HuH-7.5 (cell line): Measurements from ENCODE around the gene TNFRSF4.
"Not testable (repeated sequence)": the region's sequence is repeated elsewhere in the genome, so short reads cannot be mapped to it uniquely, and the experiment has no call there.

Experiments used
- DNase-seq: peaks from one replicate; pipeline ENCODE4 v3.0.0; 2011; ENCODE audit warnings: low spot score

Gene TNFRSF4

DNA sequence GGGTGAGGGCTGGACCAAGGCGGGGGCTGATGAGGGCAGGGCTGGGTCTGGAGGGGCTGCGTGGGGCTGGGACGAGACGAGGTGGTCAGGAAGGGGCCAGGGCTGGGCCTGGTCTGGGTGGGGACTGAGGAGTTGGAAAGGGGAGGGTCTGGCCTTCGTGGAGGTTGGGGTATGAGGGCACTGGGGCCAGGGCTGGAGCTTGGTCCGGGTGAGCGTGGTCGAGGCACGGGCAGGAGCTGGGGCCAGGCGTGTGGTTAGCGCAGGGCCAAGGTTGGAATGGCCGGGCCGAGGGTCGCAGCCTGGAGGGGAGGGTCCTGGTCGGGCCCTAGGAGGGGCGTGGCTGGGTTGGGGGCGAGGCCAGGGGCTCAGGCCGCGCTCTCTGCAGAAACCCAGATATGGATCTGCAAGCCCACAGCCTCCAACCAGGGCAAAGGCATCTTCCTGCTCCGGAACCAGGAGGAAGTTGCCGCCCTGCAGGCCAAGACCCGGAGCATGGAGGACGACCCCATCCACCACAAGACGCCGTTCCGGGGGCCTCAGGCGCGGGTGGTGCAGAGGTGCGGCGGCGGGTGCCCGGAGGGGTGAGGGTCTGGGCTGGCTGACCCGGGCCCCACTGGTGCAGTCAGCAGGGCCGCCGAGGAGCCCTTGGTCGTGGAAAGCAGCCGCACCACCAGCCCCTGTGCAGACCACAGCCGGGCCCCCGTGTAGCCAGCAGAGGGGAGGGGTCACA, 31.3 kb downstream of the TNFRSF4 start:
- no peak for DNase-seq

DNA sequence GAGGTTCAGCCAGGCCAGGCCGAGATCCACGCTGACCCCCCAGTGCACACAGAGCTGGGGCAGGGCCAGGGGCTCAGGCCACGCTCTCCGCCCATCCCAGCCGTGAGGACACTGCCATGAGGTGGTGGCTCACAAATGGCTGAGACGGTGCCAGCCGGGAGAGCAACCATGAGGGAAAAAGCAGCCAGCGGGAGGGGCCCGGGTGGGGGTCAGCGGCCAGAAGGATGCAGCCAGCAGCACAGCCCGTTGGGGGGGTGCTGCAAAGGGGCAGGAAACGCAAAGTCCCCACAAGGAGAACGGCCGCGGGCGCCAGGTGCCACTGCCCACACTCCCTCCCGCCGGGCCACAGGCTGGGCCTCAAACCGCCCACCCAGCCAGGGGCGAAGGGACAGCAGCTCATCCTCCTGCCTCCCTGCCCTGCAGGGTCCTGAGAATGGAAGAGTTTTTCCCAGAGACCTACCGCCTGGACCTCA, 32.0 kb downstream of the TNFRSF4 start:
- DNase-seq, result no peak

DNA sequence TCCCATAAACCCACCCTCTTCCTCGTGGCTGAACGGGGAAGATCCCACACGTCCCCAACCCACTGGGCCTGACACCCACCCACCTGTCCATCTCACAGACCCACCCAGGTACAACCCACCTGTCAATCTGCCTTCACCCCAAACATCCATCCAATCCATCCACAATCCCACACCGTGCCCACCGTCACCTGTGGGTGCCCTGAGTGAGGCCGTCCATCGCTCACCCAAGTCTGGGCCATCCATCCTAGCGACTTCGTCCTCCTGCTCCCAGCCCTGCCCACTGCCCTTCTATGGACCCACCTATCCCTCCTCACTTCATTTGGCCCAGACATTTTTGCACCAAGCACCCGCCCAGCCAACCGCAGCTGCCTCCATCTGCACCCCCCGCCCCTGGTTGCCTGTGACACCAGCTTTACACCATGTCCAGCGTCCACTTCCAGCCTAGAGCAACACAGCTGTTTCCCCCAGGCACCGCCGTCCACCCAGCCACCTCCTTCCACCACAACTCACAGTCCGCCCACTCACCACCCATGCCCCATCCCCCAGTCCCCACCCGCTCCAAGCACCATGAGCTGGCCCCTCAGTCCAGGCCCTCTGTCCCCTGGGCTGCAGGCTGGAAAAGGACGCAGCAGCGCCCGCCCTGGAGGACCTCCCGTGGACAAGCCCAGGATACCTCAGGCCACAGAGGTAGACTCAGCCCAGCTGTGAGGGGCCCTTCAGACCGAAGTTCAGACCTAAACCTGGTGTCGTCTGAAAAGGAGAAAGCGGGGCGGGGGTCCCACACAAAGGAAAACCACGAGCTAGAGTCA, 32.6 kb downstream of the TNFRSF4 start:
- no peak for DNase-seq

DNA sequence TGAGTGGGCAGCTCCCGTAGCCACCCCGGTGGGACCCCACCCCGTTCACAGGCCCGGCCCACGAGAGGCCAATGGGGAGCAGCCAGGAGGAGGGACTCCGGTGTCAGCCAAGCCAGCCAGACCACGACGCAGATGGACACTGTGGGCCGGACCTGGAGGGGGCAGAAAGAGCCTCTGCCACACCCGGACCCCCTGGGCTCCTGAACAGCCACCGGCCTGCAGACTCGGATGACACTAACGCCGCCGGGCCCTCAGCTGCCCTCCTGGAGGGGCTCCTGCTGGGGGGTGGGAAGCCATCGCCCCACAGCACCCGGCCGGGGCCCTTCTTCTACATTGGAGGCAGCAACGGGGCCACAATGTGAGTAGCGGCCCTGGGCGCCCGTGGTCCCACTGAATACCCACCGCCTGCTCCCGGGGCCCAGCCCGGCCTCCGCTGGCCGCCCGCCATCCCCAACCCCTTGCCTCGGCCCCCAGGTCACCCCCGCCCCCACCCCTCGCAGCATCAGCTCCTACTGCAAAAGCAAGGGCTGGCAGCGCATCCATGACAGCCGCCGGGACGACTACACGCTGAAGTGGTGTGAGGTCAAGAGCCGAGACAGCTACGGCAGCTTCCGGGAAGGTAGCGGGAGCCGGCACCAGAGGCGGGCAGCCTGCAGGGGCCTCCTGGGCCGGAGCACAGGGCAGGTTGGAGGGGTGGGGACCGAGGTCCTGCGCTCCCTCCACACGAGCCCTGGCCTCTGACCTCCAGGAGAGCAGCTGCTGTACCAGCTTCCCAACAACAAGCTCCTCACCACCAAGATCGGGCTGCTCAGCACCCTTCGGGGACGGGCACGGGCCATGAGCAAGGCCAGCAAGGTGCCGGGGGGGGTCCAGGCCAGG, 33.7 kb downstream of the TNFRSF4 start:
- DNase-seq, result no peak

DNA sequence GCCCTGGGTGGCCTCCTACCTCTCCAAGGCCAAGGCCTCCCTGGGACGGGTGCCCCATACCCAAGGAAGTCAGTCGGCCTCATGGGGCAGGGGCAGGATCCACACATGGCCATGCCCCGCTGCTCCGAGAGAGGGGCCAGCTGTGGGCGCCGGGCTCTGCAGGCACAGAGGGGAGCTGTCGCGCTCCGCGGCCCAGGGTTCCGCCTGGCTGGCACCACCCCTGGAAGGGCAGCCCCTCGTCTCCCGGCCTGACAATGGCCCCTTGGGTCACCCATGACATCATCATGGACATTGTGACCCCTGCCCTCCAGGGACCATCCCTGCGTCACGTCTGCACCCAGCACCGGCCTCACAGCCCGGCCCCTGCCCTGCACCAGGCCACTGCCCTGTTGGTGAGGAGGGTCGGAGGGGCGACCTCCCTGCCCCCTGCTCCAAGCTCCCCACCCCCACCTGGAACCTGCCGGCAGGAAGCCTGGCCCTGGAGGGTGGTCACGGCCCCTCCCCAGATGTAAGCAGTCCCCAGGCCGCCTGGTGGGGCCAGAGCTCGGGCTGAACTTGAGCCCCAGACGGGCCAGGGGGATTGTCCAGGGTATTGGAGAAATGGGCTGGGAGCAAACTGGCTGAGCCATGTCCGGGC, 34.5 kb downstream of the TNFRSF4 start:
- no peak for DNase-seq

DNA sequence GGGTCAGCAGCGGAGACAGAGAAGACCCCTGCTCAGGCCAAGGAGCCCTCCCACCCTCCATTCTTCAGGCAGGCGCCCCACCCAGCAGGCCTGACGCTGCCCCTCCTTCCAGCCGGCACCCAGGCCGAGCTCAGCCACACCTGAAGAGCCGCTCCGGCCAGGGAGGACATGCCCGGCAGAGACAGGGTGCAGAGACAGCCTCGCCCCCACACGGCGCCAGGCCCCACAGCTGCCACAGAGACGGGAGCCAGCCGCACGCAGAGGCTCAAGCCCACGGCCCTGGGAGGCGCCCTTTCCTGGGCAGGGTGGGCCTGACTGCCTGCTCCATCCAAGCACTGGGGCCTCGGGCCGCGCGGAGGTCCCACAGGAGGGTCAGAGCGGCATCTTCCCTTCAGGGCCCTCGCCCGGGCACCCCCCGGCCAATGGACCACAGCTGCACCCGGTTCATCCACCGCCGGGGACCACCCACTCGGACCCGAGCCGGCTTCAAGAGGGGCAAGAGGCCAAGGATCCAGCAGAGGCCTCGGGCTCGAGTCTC, 35.1 kb downstream of the TNFRSF4 start:
- DNase-seq, result no peak

DNA sequence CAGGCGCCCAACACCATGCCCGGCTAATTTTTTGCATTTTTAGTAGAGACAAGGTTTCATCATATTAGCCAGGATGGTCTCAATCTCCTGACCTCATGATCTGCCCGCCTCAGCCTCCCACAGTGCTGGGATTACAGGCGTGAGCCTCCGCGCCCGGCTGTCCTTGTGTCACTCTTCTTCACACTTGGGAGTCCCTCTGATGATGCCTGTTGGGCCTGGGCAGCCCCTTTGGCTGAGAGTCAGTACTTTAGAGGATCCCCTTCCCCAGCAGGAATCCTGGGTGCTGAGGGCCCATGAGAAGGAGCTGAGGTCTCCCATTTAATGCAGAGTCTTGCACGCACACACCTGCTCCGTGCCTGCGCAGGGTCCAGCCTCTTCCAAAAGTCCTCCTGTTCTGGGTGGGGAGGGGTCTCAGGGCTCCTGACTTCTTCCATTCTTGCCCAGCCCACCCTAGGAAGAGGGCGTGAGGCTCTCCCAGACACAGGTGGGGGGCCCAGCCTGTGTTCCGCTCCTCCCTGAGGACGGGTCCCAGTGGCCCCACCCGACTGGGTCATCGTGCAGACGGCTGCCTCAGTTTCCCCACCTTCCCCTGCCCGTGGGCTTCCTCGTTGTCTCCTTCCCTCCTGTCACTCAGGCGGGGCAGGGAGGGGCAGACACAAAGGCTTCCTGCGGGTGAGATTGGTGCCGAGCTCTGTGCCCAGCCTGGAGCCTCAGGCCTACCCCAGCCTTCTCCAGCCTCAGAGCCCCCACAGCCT, 36.3 kb downstream of the TNFRSF4 start:
- DNase-seq, result no peak

DNA sequence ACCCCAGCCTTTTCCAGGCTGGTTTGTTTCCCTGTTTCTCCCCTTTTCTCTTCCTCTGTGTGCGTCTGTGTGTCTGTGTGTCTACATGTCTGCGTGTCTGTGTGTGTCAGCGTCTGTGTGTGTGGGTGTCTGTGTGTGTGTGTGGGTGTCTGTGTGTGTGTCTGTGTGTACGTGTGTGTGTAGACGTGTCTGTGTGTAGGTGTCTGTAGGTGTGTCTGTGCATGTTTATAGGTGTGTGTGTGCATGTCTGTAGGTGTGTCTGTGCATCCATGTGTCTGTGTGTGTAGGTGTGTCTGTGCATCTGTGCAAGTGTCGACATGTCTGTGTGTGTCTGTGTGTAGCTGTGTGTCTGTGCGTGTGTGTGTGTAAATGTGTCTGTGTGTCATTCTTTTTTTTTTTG, 37.0 kb downstream of the TNFRSF4 start:
- no peak for DNase-seq

DNA sequence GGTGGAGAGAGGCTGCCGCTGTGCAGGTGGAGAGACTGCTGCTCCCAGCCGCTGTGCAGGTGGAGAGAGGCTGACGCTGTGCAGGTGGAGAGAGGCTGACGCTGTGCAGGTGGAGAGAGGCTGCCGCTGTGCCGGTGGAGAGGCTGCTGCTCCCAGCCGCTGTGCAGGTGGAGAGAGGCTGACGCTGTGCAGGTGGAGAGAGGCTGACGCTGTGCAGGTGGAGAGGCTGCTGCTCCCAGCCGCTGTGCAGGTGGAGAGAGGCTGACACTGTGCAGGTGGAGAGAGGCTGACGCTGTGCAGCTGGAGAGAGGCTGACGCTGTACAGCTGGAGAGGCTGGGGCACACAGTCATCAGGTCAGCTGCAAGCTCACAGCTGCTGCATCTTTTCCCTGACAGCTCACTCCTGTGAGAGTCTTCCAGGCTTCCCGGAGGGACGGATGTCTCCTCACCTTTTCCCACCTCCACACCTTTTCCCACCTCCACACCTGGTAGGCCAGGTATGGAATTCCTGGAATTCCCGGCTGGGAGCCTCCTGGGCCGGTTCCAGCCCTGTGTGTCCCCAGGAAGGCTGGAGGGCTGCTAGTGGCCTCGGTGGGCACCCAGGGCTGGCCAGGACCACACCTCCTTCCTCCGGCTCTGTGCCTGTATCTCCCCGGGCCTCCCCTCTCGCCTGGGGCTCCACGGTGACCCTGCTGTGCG, 37.7 kb downstream of the TNFRSF4 start:
- not testable (repeated sequence) for DNase-seq

DNA sequence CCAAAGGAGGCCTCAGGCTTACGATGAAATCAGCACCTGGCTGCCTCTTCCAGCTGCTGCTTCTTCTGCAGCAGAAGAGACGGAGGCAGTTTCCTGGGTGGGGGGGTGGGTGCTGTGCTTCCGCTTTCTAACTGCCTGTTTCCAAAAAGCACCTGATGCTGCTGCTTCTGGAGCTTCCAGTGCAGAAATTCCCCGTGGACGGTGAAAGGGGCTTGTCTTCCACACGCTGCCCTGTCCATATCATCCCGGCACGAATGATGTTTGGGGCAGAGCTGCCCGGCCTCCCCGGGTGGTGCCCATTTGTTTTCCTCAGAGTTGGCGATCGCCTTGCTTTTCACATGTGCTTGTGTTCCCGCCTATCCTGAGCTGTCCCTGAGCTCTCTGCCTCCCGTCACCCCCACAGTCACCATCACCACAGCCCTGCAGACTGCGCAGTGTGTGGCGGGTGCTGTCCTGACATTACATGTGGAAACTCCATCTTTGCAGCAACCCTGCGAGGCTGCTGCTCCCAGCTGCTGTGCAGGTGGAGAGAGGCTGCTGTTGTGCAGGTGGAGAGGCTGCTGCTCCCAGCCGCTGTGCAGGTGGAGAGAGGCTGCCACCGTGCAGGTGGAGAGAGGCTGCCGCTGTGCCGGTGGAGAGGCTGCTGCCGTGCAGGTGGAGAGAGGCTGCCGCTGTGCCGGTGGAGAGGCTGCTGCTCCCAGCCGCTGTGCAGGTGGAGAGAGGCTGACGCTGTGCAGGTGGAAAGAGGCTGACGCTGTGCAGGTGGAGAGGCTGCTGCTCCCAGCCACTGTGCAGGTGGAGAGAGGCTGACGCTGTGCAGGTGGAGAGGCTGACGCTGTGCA, 38.5 kb downstream of the TNFRSF4 start:
- no peak for DNase-seq

DNA sequence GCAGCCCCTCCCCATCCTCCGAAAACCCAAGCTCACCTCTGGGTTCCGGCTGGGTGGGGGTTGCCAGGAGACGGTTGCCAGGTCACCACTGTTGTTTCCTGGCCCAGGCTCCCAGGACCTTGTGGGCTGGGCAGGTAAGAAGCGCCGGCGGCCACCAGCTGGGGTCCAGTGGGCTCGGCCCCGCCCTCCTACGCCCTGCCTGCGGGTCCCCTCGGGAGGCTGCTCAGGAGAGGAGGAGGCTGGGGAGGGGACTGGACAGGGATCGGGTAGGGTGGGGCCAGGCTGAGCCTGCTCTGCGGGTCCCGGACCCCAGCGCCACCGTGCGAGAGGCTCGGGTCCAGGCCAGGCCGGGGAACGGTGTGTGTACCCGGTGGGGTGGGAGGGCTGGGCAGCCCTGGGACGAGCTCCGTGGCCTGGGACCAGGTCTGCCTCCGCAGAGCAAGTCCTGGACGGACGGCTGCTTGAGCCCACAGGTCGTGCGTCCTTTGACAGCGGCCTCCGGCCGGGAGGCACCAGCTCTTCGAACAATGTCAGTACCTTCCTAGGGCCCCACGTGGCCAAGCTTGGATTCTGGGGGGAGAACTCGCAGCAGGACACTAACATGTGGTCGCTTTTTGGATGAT, 40.0 kb downstream of the TNFRSF4 start, which contains the start of gene TTLL10:
Gene TTLL10 (plus strand): TSS at position 88 of the 623 bp plus-strand sequence. CDS start 5,336 bp downstream, outside the sequence.
- DNase-seq, result no peak

DNA sequence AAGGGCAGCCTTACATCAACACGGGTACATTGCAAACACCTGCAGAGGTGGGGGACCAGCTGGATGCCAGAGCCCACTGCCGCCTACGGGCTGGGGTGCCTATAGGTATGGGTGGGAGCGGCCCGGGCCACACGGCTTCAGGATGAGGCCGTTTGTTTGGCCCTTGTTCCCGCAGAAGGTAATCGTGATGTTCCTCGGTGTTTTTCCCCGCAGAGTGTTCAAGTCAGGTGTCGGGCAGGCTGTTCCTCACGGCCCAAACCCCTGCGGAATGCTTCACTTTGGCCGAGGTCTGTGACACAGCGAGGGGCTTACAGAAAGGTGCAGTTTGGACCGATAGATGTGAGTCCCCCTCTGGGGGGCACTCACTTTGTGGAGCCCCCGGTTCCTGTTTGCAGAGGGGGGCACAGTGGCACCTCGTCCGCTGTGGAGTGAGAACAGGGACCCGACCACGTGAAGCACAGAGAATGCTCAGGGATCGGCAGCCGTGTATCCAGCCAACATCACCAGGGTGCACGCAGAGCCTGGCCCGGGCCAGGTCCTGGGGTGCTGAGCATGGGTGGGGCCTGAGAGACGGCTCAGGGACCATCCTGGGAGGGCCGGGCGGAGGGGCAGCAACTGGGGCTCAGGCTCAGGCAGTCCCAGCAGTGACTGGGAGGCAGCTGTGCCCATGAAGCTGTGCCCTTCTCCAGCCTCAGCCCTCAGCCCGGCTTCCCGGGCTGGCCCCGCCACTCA, 40.7 kb downstream of the TNFRSF4 start:
- DNase-seq, result no peak

DNA sequence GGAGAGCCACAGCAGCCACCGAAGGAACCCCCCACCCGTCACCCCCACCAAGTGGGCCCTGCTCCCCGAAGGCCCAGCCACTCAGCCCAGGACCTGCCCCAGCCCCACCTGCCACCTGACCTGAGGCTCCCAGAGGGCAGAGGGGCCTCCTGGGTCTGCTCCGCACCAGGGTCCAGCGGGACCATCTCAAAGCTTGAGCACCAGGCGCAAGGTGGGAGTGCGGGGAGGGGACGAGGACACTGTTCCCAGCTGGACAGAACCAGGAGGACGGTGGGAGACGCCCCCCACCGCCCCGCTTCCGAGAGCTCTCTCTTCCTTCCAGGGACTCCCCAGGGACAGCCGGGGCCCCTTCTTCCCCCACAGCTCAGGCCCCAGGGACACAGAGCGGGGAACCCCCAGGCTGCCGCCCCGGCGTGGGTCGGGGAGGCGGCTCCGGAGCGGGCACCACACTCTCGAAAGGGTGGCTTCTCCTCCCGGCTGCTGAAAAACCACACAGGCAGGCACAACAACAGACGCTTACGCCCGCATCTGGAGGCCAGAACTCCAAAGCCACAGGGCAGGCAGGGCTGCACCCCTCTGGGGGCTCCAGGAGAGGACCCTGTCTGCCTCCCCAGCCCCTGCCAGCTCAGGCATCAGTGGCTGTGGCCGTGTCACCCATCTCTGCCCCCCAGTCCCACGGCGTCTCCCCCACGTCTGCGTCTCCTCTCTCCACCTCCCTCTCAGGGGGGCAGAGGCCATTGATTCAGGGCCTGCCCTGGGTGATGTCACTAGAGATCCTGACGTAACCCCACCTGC, 42.2 kb downstream of the TNFRSF4 start:
- no peak for DNase-seq

DNA sequence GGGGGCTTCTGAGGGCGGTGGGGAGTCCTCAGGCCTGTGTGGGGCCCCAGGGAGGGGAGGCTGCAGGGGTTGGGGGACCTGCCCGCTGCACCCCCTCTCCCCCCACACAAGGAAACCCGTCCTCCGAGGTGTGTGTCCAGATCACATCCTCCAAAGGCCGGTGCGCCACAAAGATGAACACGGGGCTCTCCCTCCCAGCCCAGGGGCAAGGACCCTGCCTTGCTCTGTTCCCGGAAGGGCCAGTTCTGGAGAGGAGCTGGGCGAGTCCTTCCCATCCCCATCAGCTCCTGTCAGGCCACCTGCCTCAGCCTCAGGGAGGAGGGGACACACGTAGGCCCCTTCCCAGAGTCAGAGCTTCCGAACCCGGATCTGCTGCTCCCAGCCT, 42.8 kb downstream of the TNFRSF4 start:
- no peak for DNase-seq

DNA sequence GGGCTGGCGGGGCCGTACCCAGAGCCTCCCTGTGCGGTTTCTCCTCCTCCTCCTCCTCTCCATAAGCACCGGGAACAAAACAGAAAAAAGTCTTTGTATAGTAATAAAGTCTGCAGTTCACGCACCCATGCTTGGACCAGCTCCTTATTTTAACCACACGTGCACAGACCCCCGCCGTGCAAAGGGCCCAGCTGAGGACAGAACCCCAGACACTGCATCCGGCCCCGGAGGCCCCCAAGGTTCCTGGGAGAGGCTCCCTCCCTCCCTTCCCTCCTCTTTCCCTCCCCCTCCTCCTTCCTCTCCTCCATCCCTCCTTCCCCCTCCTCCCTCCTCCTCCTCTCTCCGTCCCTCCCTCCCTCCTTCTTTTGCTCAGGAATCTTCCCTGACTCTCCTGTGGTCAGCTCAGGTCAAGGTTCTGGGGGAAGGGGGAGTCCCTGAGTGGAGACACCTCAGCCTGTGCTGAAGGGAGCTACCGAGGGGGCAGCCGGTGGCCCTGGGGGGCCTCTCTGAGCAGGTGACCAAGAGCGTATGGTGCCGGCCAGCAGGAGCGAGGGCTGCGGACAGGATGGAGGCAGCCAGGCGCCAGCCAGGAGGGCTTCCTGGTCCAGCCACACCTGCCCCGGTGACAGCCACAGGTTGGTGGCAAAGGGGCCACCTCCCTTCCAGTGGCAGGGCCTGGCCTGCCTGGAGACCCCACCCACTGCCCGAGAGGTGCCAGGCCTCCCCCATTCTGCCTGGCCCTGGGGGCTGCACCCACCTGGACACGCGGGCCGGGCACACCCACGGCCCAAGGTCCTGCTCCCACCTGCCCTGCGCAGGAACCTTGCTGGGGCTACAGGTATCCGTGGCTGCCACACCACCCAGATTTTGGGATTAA, 43.5 kb downstream of the TNFRSF4 start:
- DNase-seq, result no peak
